GM18526 (cell line): ENCODE results near the gene DOCK7.

Experiments used
- POLR2A ChIP-seq: IDR thresholded peaks from 3 replicates; pipeline ENCODE4 v1.6.1; 2011; ENCODE audit not compliant: insufficient read length; ENCODE audit errors: extremely low read depth

Gene DOCK7

GRCh38 chr1:62438163-62438562, 250.0 kb downstream of the DOCK7 start:
- no peak for TF ChIP-seq POLR2A

GRCh38 chr1:62437273-62437940, 250.8 kb downstream of the DOCK7 start:
- TF ChIP-seq POLR2A = no peak

DNA sequence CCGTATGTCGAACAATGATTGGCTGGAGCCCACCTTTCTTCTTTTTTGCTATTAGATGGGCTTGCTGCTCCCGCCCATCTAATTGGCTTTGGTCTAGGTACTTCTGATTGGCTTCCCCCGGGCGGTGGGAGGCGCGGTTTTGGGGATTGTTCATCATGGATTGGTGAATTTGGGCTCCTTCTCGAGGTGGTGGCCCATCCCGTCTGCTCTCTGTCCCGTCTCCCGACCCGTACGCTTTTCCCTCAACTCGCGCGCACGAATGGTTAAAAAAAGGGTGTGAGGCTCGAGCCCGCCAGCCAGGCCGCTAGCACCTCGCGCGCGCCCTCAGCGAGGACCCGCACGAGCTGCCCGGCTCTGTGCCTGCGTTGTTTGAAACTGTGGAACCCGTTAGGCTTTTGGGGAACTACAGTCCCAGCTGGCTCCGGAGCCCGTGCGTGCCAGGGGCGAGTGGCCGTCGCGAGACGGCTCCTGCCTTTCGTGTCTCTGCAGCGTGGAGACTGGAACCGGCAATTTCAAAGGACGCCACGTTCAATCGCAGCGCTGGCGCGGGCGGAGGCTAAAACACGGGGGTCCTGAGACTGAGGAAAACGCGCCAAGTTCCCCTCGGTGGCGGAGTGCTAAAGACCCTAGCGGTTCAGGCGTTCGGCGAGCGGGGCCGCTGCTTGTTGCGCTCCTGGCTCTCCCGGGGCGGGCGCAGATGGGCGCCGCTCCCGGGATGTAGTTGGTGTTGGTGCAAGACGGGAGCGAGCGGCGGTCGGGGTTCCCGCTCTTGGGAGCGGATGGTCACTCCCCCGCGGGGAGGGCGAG, 251.5 kb downstream of the DOCK7 start, which contains the start of gene USP1:
USP1 (plus strand) TSS at position 584 of the 807 bp plus-strand sequence. CDS start 2,819 bp downstream, outside the sequence.
- TF ChIP-seq POLR2A = peak; percentile 80

DNA sequence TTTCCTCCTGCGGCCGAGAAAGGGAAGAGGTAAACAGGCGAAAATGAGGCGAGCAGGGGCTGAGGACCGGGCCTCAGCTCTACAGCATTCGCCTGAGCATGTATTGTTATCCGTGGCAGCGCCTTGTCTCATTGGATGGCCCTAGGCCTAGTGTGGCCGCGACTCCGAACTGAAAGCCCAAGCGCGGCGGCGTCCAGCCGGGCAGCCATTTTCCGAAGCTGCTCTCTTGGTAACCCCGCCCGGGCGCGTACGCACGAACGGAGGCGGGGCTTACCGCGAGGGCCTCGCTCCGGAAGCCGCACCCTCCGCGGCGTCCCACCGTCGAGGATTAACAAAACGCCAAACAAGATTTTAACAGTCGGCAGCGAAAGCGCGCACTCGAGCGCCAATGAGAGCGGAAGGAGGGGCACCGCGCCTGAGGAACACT, 252.1 kb downstream of the DOCK7 start:
- TF ChIP-seq POLR2A = peak; percentile 95

DNA sequence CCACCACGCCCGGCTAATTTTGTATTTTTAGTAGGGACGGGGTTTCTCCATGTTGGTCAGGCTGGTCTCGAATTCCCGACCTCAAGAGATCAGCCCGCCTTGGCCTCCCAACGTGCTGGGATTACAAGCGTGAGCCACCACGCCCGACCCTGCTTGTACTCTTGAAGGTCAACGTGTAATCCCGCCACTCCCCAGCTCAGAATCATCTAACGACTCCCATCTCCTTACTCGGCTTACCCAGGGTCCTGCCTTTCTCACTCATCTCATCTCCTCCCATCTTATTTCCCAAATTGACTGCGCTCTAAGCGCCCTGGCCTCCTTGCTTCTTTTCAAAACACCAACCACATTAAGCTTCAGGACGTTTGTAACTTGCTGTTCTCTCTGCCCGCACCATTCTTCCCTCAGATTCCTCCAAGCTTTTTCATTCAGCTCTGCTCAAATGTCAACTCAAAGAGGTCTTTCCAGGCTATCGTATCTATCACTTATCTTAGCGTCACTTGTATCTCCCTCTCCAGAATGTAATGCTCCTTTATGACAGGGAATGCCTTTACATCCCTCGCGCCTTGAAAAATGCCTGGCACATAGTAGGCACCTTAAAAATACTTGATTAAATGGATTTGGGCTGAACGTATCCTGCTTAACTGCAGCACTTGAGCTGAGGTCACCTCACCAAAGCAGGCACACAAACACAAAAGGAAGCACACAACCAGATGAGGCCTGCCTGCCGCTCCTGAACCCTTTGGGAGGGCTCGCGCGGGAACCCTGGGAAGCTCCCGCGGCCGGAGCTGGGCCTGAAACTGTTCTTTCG, 252.8 kb downstream of the DOCK7 start:
- TF ChIP-seq POLR2A = no peak

DNA sequence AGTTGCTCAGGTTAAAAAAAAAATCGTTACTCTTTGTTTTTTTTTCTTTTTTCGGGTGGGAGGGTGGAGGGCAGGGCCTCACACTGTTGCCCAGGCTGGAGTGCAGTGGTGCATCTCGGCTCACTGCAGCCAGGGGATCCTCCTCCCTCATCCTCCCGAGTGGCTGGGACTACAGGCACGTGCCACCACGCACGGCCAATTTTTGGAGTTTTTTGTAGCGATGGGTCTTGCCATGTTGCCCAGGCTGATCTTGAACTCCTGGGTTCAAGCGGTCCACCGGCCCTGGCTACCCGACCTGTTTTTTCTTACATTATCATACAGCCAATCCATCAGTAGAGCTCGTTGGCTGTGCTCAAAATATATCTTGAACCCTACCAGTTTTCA, 253.6 kb downstream of the DOCK7 start:
- no peak for TF ChIP-seq POLR2A

DNA sequence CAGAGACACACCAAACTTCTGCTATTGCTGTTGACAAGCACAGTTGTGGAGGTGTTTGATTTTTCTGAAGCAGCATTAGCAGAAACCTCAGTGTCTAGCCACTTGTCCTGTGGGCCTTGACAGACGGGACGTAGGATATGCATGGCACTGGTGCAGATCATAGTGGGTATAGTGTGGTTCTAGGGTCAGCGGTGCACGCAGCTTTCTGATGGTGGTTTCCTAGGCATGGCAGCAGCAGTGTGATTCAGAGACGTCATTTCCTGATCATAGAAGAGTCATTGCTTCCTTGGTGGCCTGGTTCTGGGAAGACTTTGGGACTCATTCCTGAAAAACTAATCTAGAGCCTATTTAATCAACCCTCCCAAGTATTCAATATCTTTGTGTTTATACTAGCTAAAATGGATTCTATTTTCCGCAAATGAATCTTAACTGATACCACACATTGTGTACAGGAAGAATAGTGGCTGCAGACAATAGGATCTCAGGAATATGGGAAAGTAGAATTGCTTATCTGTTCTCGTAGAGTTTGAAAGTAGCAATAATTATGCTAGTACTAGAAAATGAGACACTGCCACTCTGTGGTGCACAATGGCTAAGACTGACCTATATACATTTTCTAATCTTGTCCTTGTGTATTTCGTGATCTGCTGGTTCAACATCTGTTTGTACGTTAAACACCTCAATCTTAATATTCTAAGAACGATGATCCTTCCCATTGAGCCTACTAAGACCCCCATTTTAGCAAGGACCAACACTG, 254.1 kb downstream of the DOCK7 start:
- TF ChIP-seq POLR2A = no peak

- TF ChIP-seq POLR2A = no peak
These were observed 258.6 kb downstream of the DOCK7 start for GRCh38 chr1:62429581-62429980.

GRCh38 chr1:62428351-62428750, 259.8 kb downstream of the DOCK7 start:
- TF ChIP-seq POLR2A = no peak

DNA sequence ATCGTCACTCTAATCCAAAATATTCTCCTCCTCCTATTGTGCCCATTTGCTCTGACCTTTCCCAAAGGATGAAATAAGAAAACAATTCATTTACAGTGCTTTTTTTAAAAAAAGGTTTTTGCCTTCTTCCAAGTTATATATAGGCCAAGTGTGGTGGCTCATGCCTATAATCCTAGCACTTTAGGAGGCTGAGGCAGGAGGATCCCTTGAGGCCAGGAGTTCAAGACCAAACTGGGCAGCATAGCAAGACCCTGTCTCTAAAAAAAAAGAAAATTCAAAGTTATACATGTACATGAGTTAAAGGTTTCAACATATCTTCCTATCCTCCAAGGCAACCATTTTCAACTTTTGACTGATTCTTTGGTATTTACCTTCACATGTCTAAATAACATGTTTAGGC, 261.4 kb downstream of the DOCK7 start:
- no peak for TF ChIP-seq POLR2A

DNA sequence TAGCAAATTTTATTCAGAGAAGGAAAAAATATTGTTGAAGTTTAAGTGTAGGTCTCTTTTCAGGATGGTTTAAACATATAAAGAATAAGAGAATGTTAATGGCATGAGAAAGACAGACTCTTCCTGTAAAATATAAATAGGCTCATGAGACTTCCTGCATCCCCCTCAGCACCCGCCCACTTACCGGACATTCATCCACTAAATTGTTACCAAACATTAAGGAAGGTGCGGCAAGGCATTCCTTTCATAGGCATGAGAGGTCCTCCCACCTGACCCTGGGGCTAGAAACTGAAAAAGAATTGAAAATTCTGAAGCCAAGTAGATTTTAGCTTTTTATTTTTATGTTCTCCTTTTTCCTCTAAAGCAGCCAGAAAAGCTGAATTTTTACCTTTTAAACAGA, 261.9 kb downstream of the DOCK7 start:
- TF ChIP-seq POLR2A = no peak

DNA sequence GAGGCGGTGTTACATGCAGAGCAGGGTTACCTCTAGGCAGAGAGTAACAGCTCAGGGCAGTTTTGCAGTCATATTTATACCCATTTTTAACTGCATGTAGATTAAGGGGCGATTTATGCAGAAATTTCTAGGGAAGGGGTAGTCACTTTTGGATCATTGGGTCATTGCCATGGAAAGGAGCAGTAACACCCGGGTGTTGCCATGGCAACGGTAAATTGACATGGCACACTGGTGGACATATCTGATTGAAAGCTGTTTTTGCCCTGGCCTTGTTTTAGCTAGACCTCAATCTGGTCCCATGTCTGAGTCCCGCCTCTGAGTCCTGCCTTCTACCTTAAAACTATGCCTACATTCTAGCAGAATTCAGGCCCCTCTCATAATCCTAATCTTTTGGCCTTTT, 263.1 kb downstream of the DOCK7 start:
- no peak for TF ChIP-seq POLR2A

- no peak for TF ChIP-seq POLR2A
These were observed 263.8 kb downstream of the DOCK7 start for GRCh38 chr1:62424411-62424810.

DNA sequence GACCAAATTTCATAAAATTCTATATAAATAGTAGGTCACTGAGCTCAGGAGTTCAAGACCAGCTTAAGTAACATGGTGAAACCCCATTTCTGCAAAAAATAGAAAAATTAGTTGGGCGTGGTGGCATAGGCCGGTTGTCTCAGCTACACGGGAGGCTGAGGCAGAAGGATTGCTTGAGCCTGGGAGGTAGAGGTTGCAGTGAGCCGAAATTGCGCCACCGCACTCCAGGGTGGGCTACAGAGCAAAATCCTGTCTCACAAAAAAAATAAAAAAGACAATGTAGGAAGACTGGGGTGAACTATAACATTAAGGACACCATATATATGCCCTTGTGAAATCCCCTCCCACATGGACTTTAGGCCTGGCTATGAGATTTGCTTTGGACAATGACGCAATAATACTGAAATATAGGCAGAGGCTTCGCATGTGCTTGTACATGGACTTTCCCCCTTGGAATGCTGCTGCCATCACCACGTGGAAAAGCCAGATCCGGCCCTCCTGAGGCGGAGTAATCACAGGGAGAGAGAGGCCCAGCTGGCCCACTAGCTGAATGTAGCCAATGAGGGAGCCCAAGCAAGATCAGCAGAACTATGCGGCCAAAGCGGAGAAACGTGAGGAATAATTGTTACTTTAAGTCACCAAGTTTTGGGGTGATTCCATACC, 264.5 kb downstream of the DOCK7 start:
- TF ChIP-seq POLR2A = no peak
